K562 (cell line): ENCODE measurements around the gene SLC13A4. TPM values are rescaled to one million over a fixed set of nuclear protein-coding genes. Genes with fewer than 3 reads are reported as not detected.

Experiments used
- ATAC-seq: fragments of 200-7000 bp; cut with Tn5 transposase; 3 replicates; pipeline ENCODE4 v1.9.1; 2020; ENCODE audit warnings: moderate library complexity
- BruUV-seq: library from RNA; stranded (reverse); fragments of 400-500 nt; replicated peaks from 2 replicates; lab custom pipeline; 2021; lab: Mats Ljungman, UMichigan
- CTCF ChIA-PET: fragments of 300-600 bp; formaldehyde crosslinking; extraction: SDS; loops from one replicate; lab custom pipeline; 2021; ENCODE audit warnings: low intra/inter-chr PET ratio; lab: Yijun Ruan, JAX
- POLR2A ChIA-PET: fragments of 300-600, 350-650 bp; sonication (Branson Sonifier 250); formaldehyde crosslinking; extraction: SDS; loops from one replicate; lab custom pipeline; 2021; ENCODE audit warnings: antibody characterized with exemption, inconsistent platforms; lab: Yijun Ruan, JAX
- DNase-seq, 4 experiments: peaks; one replicate each; pipeline versions ENCODE4 v3.0.0 to v3.0.0-alpha.2; 2011 to 2018; ENCODE audit warnings: low spot score in 3 of 4, mixed read lengths in 3 of 4; ENCODE audit errors: extremely low read depth in 1 of 4
- FAIRE-seq: peaks from 2 replicates; lab custom pipeline; 2011; peaks lifted over from hg19 to GRCh38; lab: Jason Lieb, UNC
- H2AFZ ChIP-seq: 2 replicates; pipeline ENCODE4 v1.6.0; 2011; ENCODE audit warnings: low read depth, low read length, control low read depth, inconsistent platforms
- H3K27ac ChIP-seq: fragments of 200-600 bp; 3 replicates; pipeline ENCODE4 v1.8.0; 2011; ENCODE audit warnings: low read depth, mild to moderate bottlenecking, control low read depth, inconsistent platforms, low read length, moderate library complexity, mixed read lengths; ENCODE audit errors: extremely low read depth
- H3K27me3 ChIP-seq, 2 experiments: fragments of 300-600 bp in 1 of 2; 2 replicates in 1 of 2; 3 replicates in 1 of 2; pipeline versions ENCODE4 v1.6.0 to v1.8.0; 2011; ENCODE audit warnings: inconsistent platforms in 2 of 2, low read length in 2 of 2, mild to moderate bottlenecking in 1 of 2, mixed read lengths in 1 of 2, moderate library complexity in 1 of 2; ENCODE audit not compliant: control insufficient read depth in 2 of 2, insufficient read depth in 2 of 2
- H3K36me3 ChIP-seq: fragments of 300-600 bp; 3 replicates; pipeline ENCODE4 v1.8.0; 2011; ENCODE audit warnings: mild to moderate bottlenecking, low read length, inconsistent platforms; ENCODE audit not compliant: control insufficient read depth, insufficient read depth
- H3K4me1 ChIP-seq, 2 experiments: fragments of 200-600 bp in 1 of 2; replicated peaks in 1 of 2; 2 replicates in 1 of 2; 3 replicates in 1 of 2; pipeline versions ENCODE4 v1.5.1 to v1.8.0; 2011; ENCODE audit warnings: inconsistent platforms in 2 of 2, low read length in 2 of 2, mild to moderate bottlenecking in 1 of 2, mixed read lengths in 1 of 2, moderate library complexity in 1 of 2; ENCODE audit not compliant: control insufficient read depth in 2 of 2, insufficient read depth in 2 of 2
- H3K4me2 ChIP-seq: 2 replicates; pipeline ENCODE4 v1.6.1; 2011; ENCODE audit warnings: low read length, control low read depth, inconsistent platforms, mixed read lengths; ENCODE audit not compliant: insufficient read depth
- H3K4me3 ChIP-seq: fragments of 200-600 bp; sonication (generic), shearing (Covaris generic); 2 replicates; pipeline ENCODE4 v1.5.1; 2016; ENCODE audit warnings: control low read depth, inconsistent platforms
- H3K79me2 ChIP-seq: fragments of 200-600 bp; 3 replicates; pipeline ENCODE4 v1.8.0; 2011; ENCODE audit warnings: low read length, inconsistent platforms; ENCODE audit not compliant: control insufficient read depth, insufficient read depth
- H3K9ac ChIP-seq, 2 experiments: 2 replicates each; pipeline versions ENCODE4 v1.6.0 to v1.6.1; 2011; ENCODE audit warnings: low read depth in 2 of 2, low read length in 2 of 2, control low read depth in 1 of 2, inconsistent platforms in 1 of 2, mild to moderate bottlenecking in 1 of 2, mixed read lengths in 1 of 2; ENCODE audit not compliant: insufficient read depth in 1 of 2
- H3K9me1 ChIP-seq: one replicate; pipeline ENCODE4 v1.6.0; 2011; ENCODE audit warnings: inconsistent platforms, mild to moderate bottlenecking, low read length, moderate library complexity; ENCODE audit not compliant: control insufficient read depth, insufficient read depth
- H3K9me3 ChIP-seq: replicated peaks from 2 replicates; pipeline ENCODE4 v1.5.1; 2011; ENCODE audit warnings: low read depth, low read length, inconsistent platforms; ENCODE audit not compliant: control insufficient read depth, insufficient read depth
- H4K20me1 ChIP-seq: replicated peaks from 2 replicates; pipeline ENCODE4 v1.6.1; 2011; ENCODE audit warnings: low read length, inconsistent platforms, mixed read lengths; ENCODE audit not compliant: control insufficient read depth, insufficient read depth
- BCLAF1 ChIP-seq, 2 experiments: fragments of 450-650 bp in 1 of 2; IDR thresholded peaks; 2 replicates each; pipeline ENCODE4 v1.6.1; 2011 to 2017; ENCODE audit warnings: low read depth in 2 of 2, antibody characterized with exemption in 1 of 2, borderline replicate concordance in 1 of 2, low read length in 1 of 2, mild to moderate bottlenecking in 1 of 2, mixed read lengths in 1 of 2; ENCODE audit not compliant: control insufficient read depth in 1 of 2
- HCFC1 ChIP-seq: IDR thresholded peaks from 2 replicates; pipeline ENCODE4 v1.6.1; 2012; ENCODE audit warnings: low read depth, low read length, improper control_type of control experiment
- KLF10 ChIP-seq: fragments of 250-450 bp; sonication (Bioruptor Pico); IDR thresholded peaks from 2 replicates; pipeline ENCODE4 v1.6.1; 2021; ENCODE audit warnings: matching md5 sums
- NCOA6 ChIP-seq: fragments of 450-650 bp; IDR thresholded peaks from 2 replicates; pipeline ENCODE4 v1.6.1; 2017; ENCODE audit warnings: mild to moderate bottlenecking
- RAD51 ChIP-seq: fragments of 450-650 bp; IDR thresholded peaks from 2 replicates; pipeline ENCODE4 v1.7.1; 2016; ENCODE audit warnings: low read depth, mild to moderate bottlenecking, borderline replicate concordance
- ZKSCAN8 ChIP-seq: fragments of 200-800 bp; sonication (Bioruptor generic); IDR thresholded peaks from 2 replicates; pipeline ENCODE4 v1.6.1; 2016; ENCODE audit warnings: missing genetic modification characterization, missing compliant biosample characterization
- WGBS: fragments of 100-300 bp; shearing (Covaris generic); methylation state at CpG from one replicate; pipeline ENCODE4 v1.1.6; 2016; ENCODE audit warnings: low coverage, mixed read lengths; ENCODE audit not compliant: insufficient coverage; ENCODE audit errors: missing lambda C conversion rate; 5-methylcytosine and 5-hydroxymethylcytosine counted together
- in situ Hi-C: fragments of 300-500 bp; cut with MboI; formaldehyde crosslinking; loops from 4 replicates; pipeline ENCODE4 v1.15.0; 2018; ENCODE audit warnings: inconsistent platforms, mixed read lengths
- intact Hi-C: fragments of 100-400 bp; cut with micrococcal nuclease; formaldehyde crosslinking; loops from 2 replicates; pipeline ENCODE4 v1.14.2; 2022
- polyA plus RNA-seq, 8 experiments: library from polyadenylated mRNA; depleted of rRNA in 4 of 8; stranded (reverse) in 5 of 8; unstranded in 3 of 8; fragments of >200 nt; fragmentation: Nextera tagmentation in 2 of 8; fragmentation: Illumina TruSeq in 1 of 8; extraction: Ambion mirVana in 2 of 8; extraction: Trizol in 1 of 8; gene quantifications; 2 replicates each; pipeline versions ENCODE4 v1.2.1 to v1.2.3, GENCODE V29; 2011 to 2014; ENCODE audit warnings: inconsistent platforms in 1 of 8, missing spikeins in 1 of 8
- total RNA-seq, 7 experiments: library from RNA; depleted of rRNA in 6 of 7; stranded (reverse); fragments of >200 nt in 6 of 7; fragmentation: Illumina TruSeq in 2 of 7; extraction: Trizol in 2 of 7; gene quantifications; 2 replicates each; pipeline versions ENCODE4 v1.2.1 to v1.2.3, GENCODE V29; 2011 to 2021; ENCODE audit warnings: low replicate concordance in 1 of 7
- TF ChIP-seq, protein P1 (sequence below): sonication (generic); formaldehyde crosslinking; IDR thresholded peaks from 2 replicates; pipeline ENCODE4 v1.8.0; 2022; ENCODE audit warnings: mild to moderate bottlenecking, missing genetic modification reagents

The SLC13A4 gene
- total and polyA plus RNA-seq, 9 of the 15 experiments (the other 6 are each of a cell fraction or from before 2014, with no cell fraction given) = 0.11 to 1.0 (median 0.36) TPM

DNA sequence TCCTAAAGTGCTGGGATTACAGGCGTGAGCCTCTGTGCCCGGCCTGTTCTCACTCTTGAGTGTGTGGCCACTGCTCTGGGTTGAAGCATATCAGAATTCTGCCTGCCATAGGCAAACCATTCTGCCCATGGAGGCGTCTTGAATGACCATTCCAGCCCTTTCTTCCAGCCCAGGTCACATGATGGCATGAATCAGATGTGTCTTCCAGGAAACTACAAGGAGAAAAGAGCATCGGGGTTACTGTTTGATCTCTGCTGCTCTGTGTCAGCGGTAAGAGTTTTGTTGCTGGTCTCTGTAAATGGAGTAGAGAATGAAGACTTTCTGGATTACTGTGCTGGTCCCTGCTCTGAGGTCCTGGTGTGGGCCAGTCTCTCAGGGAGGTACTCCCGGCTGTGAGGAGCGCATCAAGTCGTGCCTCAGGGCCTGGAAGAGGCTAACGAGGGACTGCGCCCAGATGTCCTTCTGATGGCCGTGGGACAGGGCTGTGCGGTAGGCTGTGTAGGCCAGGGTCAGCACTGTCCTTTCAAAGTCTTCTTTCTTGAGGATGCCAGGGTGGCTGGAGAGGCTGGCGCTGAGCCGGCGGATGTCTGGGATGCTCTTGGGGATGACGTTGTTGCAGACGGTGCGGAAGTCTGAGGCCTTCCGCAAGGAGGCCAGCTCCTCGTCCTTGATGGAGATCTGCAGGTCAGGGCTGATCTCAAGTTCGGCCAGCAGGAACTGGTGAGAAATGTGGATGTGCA is 5.8 kb upstream of the SLC13A4 start (continued):
- TF ChIP-seq BCLAF1 (IDR thresholded peaks at IDR 0.05; ENCODE audit: borderline replicate concordance in 1 of 2, control insufficient read depth in 1 of 2, low read depth in 2 of 2, low read length in 1 of 2) = no peak
- TF ChIP-seq NCOA6 = no peak
- TF ChIP-seq RAD51 = 0 out of 2 replicates have a peak, but pooled peaks have one; percentile 17
- no peak for TF ChIP-seq KLF10

DNA sequence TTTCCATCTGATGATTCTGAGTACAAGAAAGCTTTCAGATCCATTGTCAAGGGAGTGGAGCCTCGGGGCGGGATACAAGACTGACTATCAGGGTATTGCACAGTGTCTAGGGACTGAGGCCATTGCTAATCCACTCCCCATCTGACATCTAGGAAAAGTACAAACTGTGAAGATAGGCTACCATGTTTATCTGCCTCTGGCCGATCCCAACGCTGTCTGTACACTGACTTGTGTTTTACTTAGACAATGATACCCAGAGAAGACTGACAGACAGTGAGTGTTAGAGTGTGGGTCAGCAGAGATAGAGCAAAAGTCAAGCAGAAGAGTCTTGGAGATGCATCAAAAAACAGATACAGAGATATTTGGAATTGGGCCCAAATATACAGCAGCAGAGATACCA is 3.1 kb upstream of the SLC13A4 start:
- no peak for FAIRE-seq
- TF ChIP-seq HCFC1 = no peak
- TF ChIP-seq ZKSCAN8 (CRISPR knock-in tag) = no peak
- TF ChIP-seq, protein P1, sequence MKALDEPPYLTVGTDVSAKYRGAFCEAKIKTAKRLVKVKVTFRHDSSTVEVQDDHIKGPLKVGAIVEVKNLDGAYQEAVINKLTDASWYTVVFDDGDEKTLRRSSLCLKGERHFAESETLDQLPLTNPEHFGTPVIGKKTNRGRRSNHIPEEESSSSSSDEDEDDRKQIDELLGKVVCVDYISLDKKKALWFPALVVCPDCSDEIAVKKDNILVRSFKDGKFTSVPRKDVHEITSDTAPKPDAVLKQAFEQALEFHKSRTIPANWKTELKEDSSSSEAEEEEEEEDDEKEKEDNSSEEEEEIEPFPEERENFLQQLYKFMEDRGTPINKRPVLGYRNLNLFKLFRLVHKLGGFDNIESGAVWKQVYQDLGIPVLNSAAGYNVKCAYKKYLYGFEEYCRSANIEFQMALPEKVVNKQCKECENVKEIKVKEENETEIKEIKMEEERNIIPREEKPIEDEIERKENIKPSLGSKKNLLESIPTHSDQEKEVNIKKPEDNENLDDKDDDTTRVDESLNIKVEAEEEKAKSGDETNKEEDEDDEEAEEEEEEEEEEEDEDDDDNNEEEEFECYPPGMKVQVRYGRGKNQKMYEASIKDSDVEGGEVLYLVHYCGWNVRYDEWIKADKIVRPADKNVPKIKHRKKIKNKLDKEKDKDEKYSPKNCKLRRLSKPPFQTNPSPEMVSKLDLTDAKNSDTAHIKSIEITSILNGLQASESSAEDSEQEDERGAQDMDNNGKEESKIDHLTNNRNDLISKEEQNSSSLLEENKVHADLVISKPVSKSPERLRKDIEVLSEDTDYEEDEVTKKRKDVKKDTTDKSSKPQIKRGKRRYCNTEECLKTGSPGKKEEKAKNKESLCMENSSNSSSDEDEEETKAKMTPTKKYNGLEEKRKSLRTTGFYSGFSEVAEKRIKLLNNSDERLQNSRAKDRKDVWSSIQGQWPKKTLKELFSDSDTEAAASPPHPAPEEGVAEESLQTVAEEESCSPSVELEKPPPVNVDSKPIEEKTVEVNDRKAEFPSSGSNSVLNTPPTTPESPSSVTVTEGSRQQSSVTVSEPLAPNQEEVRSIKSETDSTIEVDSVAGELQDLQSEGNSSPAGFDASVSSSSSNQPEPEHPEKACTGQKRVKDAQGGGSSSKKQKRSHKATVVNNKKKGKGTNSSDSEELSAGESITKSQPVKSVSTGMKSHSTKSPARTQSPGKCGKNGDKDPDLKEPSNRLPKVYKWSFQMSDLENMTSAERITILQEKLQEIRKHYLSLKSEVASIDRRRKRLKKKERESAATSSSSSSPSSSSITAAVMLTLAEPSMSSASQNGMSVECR = no peak

More for the DNA sequence above, 3.1 kb upstream of the SLC13A4 start:
- no peaks in the 10 kb centered on the region for H3K36me3 ChIP-seq
- H3K4me1 ChIP-seq = peaks cover 12 to 13% of the 10 kb centered on the region in 2 experiments
- no peak overlapping the region for H2AFZ ChIP-seq
- H3K4me2 ChIP-seq = no peak overlapping the region
- H3K27ac ChIP-seq = no peak overlapping the region
- DNase-seq = peak in 1 of 4 experiments; percentile 50
- POLR2A ChIA-PET = interaction anchor here (0.5 to 1.6 kb wide), 2 partner anchors 54 to 67 kb away, joined by 3 read pairs; no protein-coding TSS in a partner anchor
- H3K9me1 ChIP-seq = no peaks in the 10 kb centered on the region
- H3K27me3 ChIP-seq = peaks cover 41% of the 10 kb centered on the region in 2 experiments
- CTCF ChIA-PET = no interaction called here
- ATAC-seq = no peak
- in situ Hi-C loops = no loop called here
- no peak overlapping the region for H3K4me3 ChIP-seq
- H4K20me1 ChIP-seq = no peaks in the 10 kb centered on the region
- H3K9me3 ChIP-seq = no peaks in the 10 kb centered on the region
- 3% methylated on average over 4 of the region's 4 CpGs for WGBS
- H3K79me2 ChIP-seq = no peaks in the 10 kb centered on the region
- no peak overlapping the region for H3K9ac ChIP-seq
- no TSS peak for BruUV-seq
- intact Hi-C loops = no loop called here
